MM.1S (cell line): ENCODE data around the gene VPREB1.
"Not testable (repeated sequence)": the region's sequence is repeated elsewhere in the genome, so short reads cannot be mapped to it uniquely, and the experiment has no call there.

Source experiments
- CTCF ChIP-seq: fragments of 300-600 bp; sonication (generic); IDR thresholded peaks from 2 replicates; pipeline ENCODE4 v1.5.1; 2016; ENCODE audit warnings: antibody characterized with exemption, low read length, mixed read lengths
- EZH2 ChIP-seq: fragments of 300-600 bp; sonication (generic); optimal IDR thresholded peaks from 2 replicates; pipeline ENCODE3; 2017; ENCODE audit warnings: low read depth, mild to moderate bottlenecking, antibody characterized with exemption, low read length, mixed read lengths
- EZH2phosphoT487 ChIP-seq: fragments of 300-600 bp; sonication (generic); IDR thresholded peaks from 2 replicates; pipeline ENCODE4 v1.6.1; 2018; ENCODE audit warnings: antibody characterized with exemption, low read length

GRCh38 chr22:22293436-22293835 is 48.9 kb downstream of the VPREB1 start:
- not testable (repeated sequence) for TF ChIP-seq EZH2, CTCF, EZH2phosphoT487
